DMS79 treated with DMSO at 0.1 percent for 48 hours (cell line): ENCODE results near the gene CDK11A.
"Not testable (repeated sequence)": the region's sequence is repeated elsewhere in the genome, so short reads cannot be mapped to it uniquely, and the experiment has no call there.

ENCODE experiments used
- DNase-seq: peaks from one replicate; lab custom pipeline; 2025; lab: John Stamatoyannopoulos, UW

The CDK11A gene

DNA sequence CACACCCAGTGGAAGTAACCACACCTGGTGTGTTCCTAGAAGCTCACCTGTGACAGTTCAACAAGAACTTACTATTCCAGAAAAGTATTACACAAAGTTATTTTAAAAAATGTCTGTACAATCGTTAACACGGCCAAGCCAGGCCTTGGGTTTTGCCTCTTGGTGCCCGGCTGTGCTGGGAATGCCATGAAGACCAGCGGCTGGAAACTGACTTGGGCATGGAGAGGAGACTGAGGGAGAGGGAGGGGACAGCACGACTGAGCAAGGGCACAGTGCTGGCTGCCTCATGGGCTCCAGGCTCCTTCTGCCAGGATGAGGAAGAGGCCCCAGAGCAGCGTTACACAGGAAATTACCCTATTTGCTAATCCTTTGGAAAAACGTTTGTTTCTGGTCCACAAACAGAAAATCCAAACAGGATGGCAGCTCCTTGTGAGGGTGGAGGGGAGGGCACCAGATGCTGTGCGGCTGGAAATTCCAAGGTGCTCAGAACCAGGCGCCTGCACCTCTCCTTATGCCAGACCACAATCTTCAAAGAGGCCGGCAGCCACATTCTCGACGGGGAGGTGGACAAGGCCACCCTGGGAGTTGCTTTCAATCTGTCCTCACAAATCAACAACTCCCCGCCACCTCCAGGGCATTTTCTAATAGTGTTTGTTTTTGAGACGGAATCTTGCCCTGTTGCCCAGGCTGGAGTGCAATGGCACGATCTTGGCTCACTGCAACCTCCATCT is 61.2 kb downstream of the CDK11A start:
- DNase-seq: not testable (repeated sequence)

DNA sequence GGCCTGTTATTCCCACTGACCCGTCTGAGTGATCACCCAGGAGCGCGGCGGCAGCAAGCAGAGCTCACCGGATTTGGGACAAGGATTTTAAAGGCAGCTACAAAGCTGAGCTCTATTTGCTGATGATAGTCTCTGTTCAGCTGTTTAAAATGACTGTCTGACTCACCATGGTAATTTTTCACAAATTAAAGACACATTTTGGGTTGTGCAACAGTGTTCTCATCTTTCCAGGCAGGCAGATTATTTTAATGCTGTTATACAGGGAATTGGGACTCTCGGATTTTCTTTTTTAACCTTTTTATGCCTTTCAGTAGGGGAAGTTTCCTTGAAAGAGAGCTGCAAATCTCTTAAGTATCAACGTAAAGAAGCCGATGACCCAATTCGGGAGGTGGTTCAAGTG is 61.8 kb downstream of the CDK11A start:
- DNase-seq: not testable (repeated sequence)

DNA sequence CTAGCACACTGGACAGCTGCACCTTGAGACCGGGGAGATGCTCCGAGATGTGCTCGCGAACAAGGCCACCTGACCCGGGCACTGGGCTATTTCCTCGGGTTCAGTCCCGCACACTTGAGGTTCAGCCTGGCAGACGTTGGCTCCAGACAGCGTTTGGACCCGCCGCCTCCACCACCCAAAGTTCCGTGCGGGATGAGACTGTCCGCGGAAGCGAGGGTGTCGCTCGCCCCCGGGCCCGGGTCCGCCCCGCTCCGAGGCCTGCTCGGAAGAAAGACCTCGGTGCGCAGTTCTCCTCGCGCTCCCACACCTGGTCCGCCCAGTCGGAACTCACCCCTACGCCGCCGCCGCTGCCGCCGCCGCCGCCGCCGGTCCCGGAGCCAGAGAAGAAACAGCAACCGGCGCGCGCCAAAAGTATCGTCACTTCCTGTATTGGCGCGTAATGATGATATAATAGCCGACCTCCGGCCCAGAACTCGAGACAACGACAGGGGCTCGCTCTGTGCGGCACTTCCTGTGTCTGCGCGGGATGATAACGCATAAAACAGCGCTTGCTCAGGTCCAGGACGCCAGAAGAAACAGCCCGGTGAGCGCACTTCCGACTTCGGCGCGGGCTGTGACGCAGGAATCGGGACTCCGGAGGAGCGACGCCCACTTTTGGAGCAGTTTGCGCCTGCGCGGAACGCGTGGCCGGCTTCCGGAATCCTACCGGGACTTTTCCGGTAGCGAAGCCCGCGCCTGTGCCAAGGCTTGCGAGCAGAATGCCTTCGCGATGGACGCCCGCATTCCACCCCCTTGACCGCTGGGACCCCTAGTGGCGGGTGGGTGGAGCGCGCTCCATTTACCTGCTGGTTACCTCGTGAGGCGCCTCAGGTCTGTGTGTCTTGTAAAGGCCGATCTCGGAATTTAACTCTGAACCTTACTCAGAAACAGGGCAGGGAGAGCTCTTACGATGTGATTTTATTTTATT is 65.3 kb downstream of the CDK11A start, which contains the start of gene CDK11B:
TSS of gene CDK11B (minus strand) at position 422 of the 967 bp plus-strand sequence. CDS start 1,519 bp downstream, outside the sequence.
- peak; percentile 90 for DNase-seq
